HG02759 (cell line): Measurements from ENCODE around the gene ISG20L2.

Source experiments
- ATAC-seq: cut with Tn5 transposase; IDR thresholded peaks from one replicate; pipeline ENCODE4 v1.9.1; 2021; ENCODE audit warnings: mild to moderate bottlenecking, moderate library complexity; ENCODE audit not compliant: unreplicated experiment

The ISG20L2 gene

DNA sequence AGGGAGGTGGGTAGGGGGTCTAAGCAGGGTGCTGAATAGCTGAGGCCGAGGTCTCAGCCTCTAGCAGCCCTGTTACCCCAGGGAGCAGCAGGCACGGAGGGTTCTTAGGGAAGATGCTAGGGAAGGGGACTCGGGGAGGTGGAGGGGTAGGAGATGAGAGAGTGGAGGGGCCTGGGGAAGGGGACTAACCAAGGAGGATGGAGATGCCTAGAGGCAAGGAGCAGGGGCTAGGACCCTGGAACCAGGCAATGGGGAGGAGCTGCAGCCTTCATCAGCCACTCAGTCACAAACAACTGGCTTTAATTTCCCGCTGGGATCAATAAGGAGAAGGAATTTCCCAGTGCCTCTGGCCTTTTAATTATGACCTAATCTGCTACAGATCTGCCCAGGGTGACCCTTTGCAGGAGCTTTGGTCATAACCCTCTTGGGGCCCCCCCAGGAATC lies 20.3 kb downstream of the ISG20L2 start:
- no peak for ATAC-seq

DNA sequence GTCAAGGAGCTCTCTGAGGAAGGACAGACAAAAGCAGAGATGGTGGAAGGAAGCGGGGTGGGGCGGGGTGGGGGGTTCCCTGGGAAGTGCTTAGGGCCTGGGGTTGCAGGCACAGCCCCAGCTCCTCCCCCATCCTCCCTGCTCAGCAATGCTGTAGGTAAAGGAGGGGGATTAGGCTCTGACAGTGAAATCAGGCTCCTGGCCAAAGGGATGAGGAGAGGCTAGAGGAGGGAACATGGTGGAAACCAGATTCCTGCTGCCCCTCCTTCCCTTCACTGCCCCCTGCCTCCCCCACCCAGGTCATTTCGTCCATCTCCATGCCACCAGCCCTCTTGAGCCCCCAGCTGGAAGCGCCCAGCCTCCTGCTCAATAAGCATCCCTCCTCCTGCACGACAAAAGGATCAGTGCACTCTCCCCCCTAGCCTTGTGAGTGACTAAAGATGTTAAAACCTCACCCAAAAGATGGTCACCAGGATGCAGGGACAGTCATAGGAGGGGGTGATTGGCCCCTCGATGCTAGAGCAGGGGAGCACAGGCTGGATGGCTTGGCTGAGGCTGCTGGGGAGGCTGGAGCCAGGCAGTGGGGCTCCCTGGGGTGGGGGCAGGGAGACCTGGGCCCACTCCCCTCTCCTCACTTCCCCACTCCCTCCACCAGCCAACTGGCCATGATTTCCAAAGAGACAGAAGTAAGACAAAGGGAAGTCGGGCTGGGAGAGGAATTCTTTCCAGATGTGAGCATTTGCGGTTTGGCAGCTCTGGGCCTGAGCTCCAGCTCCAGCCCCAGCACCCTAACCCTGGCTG lies 20.9 kb downstream of the ISG20L2 start:
- no peak for ATAC-seq

- no peak for ATAC-seq
Observed at GRCh38 chr1:156706657-156707416, 21.7 kb downstream of the ISG20L2 start.

- peak; percentile 40 for ATAC-seq
Observed at GRCh38 chr1:156705918-156706656, 22.5 kb downstream of the ISG20L2 start.

DNA sequence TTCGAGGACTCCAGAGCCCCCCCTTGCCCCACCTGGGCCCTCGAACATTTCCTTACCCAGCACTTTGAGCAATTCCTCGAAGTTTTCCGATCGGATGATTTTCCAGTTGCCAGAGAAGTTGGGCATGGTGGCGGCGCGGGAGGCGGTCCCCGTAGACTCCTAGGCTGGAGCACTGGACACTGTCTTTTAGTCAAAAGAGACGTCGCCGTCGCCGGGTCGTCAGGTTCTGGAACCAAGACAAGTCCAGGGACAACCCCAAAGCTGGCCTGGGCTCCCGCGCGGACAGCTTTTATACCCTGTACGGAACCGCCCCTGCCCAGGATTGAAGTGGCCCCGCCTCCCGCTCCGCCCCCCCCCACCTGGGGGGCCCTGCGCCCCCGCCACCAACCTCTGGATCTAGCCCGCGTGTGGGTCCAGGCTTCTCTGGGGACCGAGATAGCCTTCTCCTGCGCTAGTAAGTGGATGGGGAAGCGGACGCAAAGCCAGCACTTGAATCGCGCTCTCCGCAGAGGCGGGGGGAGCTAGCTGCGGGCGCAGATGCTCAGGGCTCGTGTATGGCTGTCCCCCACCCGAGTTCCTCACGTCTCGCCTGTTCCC lies 23.1 kb downstream of the ISG20L2 start, which contains the start of gene CRABP2:
Gene CRABP2 (minus strand): TSS at position 263 of the 597 bp plus-strand sequence. CDS start 137 bp downstream, at position 126.
- peak; percentile 6 for ATAC-seq

DNA sequence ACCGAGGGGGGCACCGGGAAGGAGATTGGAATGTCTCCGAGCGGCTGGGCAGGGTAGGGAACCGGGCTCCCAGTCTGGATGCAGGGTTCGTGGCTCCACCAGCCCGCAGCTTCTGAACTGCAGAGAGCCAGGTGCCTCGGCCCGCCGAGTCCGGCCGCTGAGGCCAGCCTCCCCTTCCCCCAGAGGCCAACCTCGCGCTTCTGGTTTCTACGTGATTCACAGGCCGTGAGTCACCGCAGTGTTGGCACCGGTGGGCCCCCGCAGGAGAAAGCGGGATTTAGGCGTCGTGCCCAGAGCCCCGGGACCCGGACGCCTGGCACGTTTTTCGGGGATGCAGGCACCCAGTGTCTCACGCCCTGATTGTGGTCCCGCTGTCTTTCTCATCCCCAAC lies 23.6 kb downstream of the ISG20L2 start:
- no peak for ATAC-seq

DNA sequence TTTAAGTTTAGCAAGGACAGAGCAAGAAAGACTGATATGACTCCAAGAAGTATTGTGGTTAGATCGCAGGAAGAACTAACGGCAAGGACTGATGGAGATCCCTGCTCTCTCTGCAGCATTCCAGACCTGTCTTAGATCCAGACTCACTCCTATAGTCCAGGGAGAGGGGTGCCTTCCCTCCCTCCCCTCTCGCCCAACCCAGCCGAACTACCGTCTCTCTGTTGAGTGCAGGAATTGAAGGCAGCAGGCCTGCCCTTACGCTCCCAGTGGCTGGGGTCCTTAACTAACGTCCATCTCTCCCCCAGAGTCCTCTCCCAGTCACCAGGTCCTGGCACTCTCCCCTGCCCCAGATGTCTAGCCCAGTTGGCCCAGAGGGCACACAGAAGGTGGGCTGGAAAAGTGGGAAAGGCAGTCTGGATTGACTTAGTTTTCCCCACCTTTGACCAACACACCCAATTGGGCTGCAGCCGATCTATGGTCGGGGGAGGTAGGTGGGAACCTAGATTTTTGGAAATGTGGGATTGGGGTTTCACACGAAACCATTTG lies 24.3 kb downstream of the ISG20L2 start:
- ATAC-seq, result no peak

- ATAC-seq, result no peak
Observed at GRCh38 chr1:156703741-156704140, 24.8 kb downstream of the ISG20L2 start.

GRCh38 chr1:156703336-156703735 lies 25.2 kb downstream of the ISG20L2 start:
- no peak for ATAC-seq

DNA sequence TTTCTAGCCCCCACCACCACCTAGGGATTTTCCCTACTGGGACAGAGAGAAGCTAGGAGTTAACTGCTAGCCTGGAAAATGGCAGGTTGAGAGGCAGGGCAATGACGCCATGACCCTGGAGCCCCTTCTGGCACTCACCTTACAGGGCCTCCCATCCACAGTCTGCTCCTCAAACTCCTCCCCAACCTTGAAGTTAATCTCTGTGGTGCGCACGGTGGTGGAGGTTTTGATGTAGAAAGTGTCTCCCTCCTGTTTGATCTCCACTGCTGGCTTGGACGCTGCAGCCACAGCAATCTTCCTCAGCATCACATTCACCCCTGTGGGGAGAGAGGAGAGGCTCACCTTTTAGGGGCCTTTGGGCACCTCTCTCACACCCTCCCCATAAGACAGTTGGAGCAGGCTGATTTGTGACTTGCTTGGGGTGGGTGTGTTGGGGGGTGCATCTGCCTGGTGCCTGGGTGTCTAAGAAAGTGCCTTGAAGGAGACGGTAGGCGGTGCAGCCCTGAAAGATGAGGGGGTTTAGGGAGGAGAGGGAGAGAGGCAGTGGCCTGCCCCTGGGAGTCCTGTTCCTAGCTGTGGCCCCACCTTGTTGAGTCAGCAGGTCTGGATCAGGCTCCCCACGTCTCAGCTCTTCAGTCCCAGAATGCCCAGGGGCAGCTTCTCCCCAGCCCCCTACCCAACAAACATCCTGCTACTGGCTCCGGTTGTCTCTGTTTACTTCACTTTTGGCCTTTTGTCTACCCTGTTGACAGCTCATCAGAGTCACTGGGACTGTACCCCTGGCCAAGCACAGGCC lies 27.6 kb downstream of the ISG20L2 start:
- ATAC-seq, result no peak

GRCh38 chr1:156698995-156699394 lies 29.6 kb downstream of the ISG20L2 start:
- no peak for ATAC-seq

- ATAC-seq, result no peak
Observed at GRCh38 chr1:156697481-156697880, 31.1 kb downstream of the ISG20L2 start.

GRCh38 chr1:156696755-156697154 lies 31.8 kb downstream of the ISG20L2 start:
- no peak for ATAC-seq

GRCh38 chr1:156694690-156694962 lies 33.9 kb downstream of the ISG20L2 start:
- ATAC-seq, result no peak

DNA sequence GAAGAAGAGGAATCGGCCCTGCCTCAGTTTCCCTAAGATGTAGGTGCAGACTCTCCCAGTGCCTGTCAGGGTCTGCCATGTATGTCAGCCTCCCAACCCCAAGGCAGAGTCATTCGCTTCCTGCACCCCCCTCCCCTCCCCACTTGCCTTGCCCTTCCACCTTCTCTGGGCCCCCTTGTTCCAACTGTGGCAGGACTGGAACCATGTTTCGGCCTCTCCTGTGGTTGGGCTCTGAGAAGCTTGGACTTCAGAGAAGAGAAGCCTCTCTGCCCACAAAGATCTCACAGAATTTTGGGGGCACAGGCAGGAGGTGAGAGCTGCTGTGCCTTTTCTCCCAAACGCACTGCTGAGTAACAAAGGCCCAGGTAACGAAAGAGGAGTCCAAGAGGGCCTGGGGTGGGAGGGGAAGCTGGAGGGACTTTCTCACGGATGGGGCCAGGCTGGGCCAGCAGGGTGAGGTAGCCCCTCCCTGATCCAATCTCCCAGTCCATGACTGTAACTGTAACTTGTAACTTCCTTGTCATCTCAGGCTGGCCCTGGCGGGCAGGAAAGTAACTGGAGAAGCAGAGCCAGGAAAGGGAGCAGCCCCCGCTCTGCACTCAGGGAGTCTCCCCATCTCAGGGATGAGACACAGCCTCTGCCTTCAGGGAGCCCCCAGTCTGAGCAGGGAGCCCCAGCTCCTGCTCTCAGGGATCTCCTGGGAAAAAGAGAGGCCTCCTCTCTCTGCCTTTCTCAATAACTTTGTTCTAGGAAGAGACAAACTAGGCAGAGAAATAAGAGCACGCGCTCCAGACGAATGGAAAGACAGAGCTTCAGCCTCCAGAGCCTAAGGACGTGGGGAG lies 34.5 kb downstream of the ISG20L2 start:
- ATAC-seq, result no peak

GRCh38 chr1:156692925-156693847 lies 35.4 kb downstream of the ISG20L2 start:
- ATAC-seq, result no peak

DNA sequence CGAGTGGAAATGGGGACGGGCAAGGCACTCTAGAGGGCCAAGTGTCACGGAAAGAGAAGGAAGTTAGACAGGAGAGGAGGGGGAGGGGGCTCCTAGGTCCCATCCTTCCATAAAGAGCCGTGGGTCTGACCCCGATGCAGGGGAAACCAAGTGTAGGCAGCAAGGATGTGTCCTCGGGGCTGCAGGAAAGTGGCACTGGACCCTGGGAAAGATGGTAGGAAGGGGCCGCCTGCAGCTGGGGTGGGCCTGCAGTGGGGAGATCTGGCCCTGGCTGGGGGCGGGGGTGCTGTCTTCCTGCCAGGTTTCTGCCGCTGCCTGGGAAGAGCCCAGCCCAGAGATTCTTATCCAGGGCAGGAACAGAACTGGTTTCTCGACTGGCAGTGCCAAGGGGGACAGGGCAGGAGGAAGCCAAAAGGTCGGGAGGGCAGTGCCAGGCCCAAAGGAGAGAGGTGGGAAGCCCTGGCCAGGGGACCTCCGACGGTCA lies 36.1 kb downstream of the ISG20L2 start:
- ATAC-seq, result no peak
